IMR-90 (cell line): ENCODE data around the gene CLIC2.

Source experiments
- MAFK ChIP-seq: IDR thresholded peaks from 2 replicates; pipeline ENCODE4 v1.6.1; 2012; ENCODE audit warnings: low read depth, low read length, improper control_type of control experiment
- MXI1 ChIP-seq: IDR thresholded peaks from 2 replicates; pipeline ENCODE4 v1.6.1; 2012; ENCODE audit warnings: low read depth, mild to moderate bottlenecking, low read length, moderate library complexity, borderline replicate concordance
- POLR2A ChIP-seq: IDR thresholded peaks from 2 replicates; pipeline ENCODE4 v1.6.1; 2012; ENCODE audit warnings: mild to moderate bottlenecking, low read depth, low read length
- RFX5 ChIP-seq: IDR thresholded peaks from 2 replicates; pipeline ENCODE4 v1.8.0; 2012; ENCODE audit warnings: low read depth, mild to moderate bottlenecking, low read length, moderate library complexity
- TF ChIP-seq, protein P1 (sequence below): conservative IDR thresholded peaks from 2 replicates; pipeline ENCODE4 v1.5.1; 2012; ENCODE audit warnings: mild to moderate bottlenecking, low read depth, low read length, improper control_type of control experiment
- TF ChIP-seq, protein P2 (sequence below): fragments of 150-350 bp; IDR thresholded peaks from 2 replicates; pipeline ENCODE4 v1.6.1; 2017; ENCODE audit warnings: mild to moderate bottlenecking, antibody characterized with exemption, low read length, low read depth
- TF ChIP-seq, protein P3 (sequence below): fragments of 150-350 bp; IDR thresholded peaks from 2 replicates; pipeline ENCODE4 v1.6.1; 2016; ENCODE audit warnings: low read depth, mild to moderate bottlenecking, low read length, moderate library complexity, borderline replicate concordance

DNA sequence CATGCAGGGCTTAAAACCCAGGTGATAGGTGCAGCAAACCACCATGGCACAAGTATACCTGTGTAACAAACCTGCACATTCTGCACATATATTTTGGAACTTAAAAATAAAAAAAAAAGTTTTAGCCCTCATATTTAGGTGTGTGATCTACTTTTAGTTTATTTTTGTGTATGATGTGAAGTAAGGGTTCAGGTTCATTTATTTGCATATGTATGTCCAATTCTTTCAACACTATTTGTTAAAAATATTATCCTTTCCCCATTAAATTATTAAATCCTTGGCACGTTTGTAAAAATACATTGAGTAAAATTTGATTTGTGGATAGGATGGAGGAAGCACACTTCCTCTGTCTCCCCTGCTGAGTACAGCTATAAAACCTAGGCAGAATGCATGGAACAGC lies 83.0 kb downstream of the CLIC2 start:
- TF ChIP-seq RFX5 (no peak), POLR2A (no peak), MAFK (no peak), MXI1 (no peak)
- TF ChIP-seq, protein P1, sequence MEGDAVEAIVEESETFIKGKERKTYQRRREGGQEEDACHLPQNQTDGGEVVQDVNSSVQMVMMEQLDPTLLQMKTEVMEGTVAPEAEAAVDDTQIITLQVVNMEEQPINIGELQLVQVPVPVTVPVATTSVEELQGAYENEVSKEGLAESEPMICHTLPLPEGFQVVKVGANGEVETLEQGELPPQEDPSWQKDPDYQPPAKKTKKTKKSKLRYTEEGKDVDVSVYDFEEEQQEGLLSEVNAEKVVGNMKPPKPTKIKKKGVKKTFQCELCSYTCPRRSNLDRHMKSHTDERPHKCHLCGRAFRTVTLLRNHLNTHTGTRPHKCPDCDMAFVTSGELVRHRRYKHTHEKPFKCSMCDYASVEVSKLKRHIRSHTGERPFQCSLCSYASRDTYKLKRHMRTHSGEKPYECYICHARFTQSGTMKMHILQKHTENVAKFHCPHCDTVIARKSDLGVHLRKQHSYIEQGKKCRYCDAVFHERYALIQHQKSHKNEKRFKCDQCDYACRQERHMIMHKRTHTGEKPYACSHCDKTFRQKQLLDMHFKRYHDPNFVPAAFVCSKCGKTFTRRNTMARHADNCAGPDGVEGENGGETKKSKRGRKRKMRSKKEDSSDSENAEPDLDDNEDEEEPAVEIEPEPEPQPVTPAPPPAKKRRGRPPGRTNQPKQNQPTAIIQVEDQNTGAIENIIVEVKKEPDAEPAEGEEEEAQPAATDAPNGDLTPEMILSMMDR: no peak
- TF ChIP-seq, protein P2, sequence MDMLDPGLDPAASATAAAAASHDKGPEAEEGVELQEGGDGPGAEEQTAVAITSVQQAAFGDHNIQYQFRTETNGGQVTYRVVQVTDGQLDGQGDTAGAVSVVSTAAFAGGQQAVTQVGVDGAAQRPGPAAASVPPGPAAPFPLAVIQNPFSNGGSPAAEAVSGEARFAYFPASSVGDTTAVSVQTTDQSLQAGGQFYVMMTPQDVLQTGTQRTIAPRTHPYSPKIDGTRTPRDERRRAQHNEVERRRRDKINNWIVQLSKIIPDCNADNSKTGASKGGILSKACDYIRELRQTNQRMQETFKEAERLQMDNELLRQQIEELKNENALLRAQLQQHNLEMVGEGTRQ: no peak
- TF ChIP-seq, protein P3, sequence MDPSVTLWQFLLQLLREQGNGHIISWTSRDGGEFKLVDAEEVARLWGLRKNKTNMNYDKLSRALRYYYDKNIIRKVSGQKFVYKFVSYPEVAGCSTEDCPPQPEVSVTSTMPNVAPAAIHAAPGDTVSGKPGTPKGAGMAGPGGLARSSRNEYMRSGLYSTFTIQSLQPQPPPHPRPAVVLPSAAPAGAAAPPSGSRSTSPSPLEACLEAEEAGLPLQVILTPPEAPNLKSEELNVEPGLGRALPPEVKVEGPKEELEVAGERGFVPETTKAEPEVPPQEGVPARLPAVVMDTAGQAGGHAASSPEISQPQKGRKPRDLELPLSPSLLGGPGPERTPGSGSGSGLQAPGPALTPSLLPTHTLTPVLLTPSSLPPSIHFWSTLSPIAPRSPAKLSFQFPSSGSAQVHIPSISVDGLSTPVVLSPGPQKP: no peak
